GM10266 (cell line): ENCODE measurements around the gene BHLHA15.

Experiments
- DNase-seq: peaks from one replicate; pipeline ENCODE4 v3.0.0; 2012; ENCODE audit errors: extremely low spot score
- CTCF ChIP-seq: IDR thresholded peaks from 2 replicates; pipeline ENCODE4 v1.5.1; 2012; ENCODE audit warnings: mild to moderate bottlenecking, low read depth; ENCODE audit not compliant: control insufficient read depth, insufficient read depth; ENCODE audit errors: missing control alignments

Gene BHLHA15

GRCh38 chr7:98194186-98194585 lies 17.1 kb upstream of the BHLHA15 start:
- TF ChIP-seq CTCF: no peak
- DNase-seq: no peak

DNA sequence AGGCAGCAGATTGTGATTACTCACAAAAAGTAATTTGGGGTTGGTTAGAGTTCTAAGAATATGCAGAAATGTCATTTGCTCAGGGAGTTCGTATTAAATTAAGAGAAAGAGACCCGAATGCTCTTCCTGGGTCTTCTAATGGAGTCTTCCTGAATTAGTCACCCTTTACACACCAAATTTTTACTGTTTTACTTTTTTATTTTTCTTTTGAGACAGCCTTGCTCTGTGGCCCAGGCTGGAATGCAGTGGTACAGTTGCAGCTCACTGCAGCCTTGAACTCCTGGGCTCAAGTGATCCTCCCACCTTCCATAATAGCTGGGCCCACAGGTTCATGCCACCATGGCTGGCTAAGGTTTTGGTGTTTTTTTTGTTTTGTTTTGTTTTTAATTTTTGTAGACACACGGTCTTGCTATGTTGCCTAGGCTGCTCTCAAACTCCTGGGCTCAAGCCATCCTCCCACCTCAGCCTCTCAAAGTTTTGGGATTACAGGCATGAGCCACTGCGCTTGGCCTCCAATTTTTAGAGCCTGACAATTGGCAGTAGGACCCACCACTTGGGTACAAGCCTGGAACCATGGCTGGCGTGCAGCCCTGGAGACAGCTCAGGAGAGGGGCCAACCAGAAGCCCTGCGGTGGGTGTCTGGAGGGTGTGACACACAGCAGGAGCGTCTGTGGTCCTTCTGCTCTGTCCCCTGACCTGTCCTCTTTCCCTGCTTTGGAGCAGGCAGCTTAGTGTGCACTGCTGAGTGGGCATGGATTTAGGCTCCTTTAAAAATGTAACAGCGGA lies 16.4 kb upstream of the BHLHA15 start:
- DNase-seq: no peak
- TF ChIP-seq CTCF: no peak

GRCh38 chr7:98196706-98197605 lies 14.3 kb upstream of the BHLHA15 start:
- TF ChIP-seq CTCF: no peak
- no peak for DNase-seq

- DNase-seq: no peak
- TF ChIP-seq CTCF: no peak
Measured at GRCh38 chr7:98199131-98199530, 12.1 kb upstream of the BHLHA15 start.

DNA sequence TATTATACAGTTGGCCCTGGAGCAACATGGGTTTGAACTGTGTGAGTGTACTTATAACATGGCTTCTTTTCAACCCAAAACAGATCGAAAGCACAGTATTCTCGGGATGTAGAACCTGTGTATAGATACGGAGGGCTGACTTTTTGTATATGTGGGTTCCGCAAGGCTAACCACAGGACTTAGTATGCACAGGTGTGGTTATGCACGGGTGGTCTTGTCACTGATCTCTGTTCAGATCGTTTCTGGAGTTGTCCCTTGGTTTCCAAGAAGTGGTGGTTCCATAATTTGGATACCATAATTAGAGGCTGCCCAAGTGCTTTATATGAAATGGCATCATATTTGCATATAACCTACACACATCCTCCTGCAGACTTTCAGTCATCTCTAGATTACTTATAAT lies 10.9 kb upstream of the BHLHA15 start:
- no peak for DNase-seq
- TF ChIP-seq CTCF: no peak

GRCh38 chr7:98202367-98203195 lies 8.7 kb upstream of the BHLHA15 start:
- DNase-seq: peak; percentile 92
- TF ChIP-seq CTCF: no peak
